ENCODE measurements around the gene SYTL1.

- no peak for TF ChIP-seq YY1 (IDR thresholded peaks at IDR 0.05; ENCODE audit: insufficient read depth, insufficient read length)
- no peak for TF ChIP-seq SUZ12 (IDR thresholded peaks at IDR 0.05; ENCODE audit: extremely low read depth, insufficient read depth, insufficient read length)
- TF ChIP-seq ZNF274 (IDR thresholded peaks at IDR 0.05; ENCODE audit: low read depth, low read length), result no peak
Measured at GRCh38 chr1:27335506-27336422, 6.1 kb upstream of the SYTL1 start.

All from NT2/D1 (cell line).